H1 (cell line): Measurements from ENCODE around the gene GLCE.

Source experiments
- EP300 ChIP-seq, 2 experiments: IDR thresholded peaks; 1 replicate in 1 of 2; 2 replicates in 1 of 2; pipeline ENCODE4 v1.6.1; 2011 to 2012; ENCODE audit warnings: low read depth in 2 of 2, low read length in 2 of 2, mild to moderate bottlenecking in 2 of 2, borderline replicate concordance in 1 of 2, inconsistent platforms in 1 of 2, moderate library complexity in 1 of 2
- EZH2 ChIP-seq: fragments of 200-600 bp; sonication (generic); IDR thresholded peaks from 2 replicates; pipeline ENCODE4 v1.7.1; 2012; ENCODE audit warnings: low read depth, mild to moderate bottlenecking, moderate library complexity, low read length, inconsistent platforms; ENCODE audit not compliant: severe bottlenecking
- GABPA ChIP-seq: IDR thresholded peaks from 2 replicates; pipeline ENCODE4 v1.6.1; 2011; ENCODE audit warnings: mild to moderate bottlenecking, low read length, moderate library complexity, borderline replicate concordance; ENCODE audit not compliant: insufficient read depth
- SRF ChIP-seq: IDR thresholded peaks from 2 replicates; pipeline ENCODE4 v1.6.1; 2011; ENCODE audit warnings: mild to moderate bottlenecking, low read depth, low read length, moderate library complexity
- YY1 ChIP-seq: IDR thresholded peaks from 2 replicates; pipeline ENCODE4 v1.6.1; 2011; ENCODE audit warnings: low read depth, mild to moderate bottlenecking, low read length
- TF ChIP-seq, protein P1 (sequence below), 3 experiments: IDR thresholded peaks; 1 replicate in 2 of 3; 2 replicates in 1 of 3; pipeline versions ENCODE4 v1.5.1 to v1.6.1; 2011; ENCODE audit warnings: low read length in 3 of 3, mild to moderate bottlenecking in 3 of 3, inconsistent platforms in 2 of 3, low read depth in 1 of 3, moderate library complexity in 1 of 3; ENCODE audit not compliant: insufficient read depth in 1 of 3; ENCODE audit errors: control extremely low read depth in 1 of 3
- TF ChIP-seq, protein P2 (sequence below): IDR thresholded peaks from 2 replicates; pipeline ENCODE4 v1.6.1; 2011; ENCODE audit warnings: low read length, improper control_type of control experiment

DNA sequence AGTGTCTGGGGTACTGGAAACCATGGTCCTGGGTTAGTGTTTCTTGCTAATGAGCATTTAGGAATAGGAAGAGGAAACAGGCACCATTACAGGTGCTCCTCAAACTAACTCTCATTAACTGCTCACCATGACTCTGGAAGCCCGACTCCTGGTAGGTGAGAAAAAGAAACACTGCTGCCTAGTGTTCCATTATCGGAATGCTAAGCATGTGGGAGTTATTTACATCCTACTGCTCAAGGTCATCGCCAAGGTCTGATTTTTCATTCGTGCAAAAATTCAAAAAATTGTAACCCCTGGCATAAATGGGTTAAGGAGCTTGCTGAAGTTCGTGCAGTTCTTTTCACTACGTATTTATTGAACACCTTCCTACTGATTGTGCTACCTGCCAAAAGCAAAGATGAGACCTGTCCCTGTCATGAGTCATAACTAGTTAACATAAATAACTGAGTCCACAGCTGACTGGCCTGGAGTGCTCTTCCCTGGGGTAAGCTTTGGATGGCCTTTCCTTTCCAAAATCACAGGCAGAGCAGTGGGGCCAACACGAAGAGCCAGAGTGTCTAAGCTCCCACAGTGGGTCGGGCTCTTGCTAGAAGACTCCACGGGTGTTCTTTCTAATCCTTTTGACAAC lies 115.6 kb downstream of the GLCE start:
- TF ChIP-seq EP300 (IDR thresholded peaks at IDR 0.05; ENCODE audit: borderline replicate concordance in 1 of 2, low read depth in 2 of 2, low read length in 2 of 2) (no peak), YY1 (no peak), GABPA (no peak), EZH2 (no peak), SRF (no peak)
- TF ChIP-seq, protein P1, sequence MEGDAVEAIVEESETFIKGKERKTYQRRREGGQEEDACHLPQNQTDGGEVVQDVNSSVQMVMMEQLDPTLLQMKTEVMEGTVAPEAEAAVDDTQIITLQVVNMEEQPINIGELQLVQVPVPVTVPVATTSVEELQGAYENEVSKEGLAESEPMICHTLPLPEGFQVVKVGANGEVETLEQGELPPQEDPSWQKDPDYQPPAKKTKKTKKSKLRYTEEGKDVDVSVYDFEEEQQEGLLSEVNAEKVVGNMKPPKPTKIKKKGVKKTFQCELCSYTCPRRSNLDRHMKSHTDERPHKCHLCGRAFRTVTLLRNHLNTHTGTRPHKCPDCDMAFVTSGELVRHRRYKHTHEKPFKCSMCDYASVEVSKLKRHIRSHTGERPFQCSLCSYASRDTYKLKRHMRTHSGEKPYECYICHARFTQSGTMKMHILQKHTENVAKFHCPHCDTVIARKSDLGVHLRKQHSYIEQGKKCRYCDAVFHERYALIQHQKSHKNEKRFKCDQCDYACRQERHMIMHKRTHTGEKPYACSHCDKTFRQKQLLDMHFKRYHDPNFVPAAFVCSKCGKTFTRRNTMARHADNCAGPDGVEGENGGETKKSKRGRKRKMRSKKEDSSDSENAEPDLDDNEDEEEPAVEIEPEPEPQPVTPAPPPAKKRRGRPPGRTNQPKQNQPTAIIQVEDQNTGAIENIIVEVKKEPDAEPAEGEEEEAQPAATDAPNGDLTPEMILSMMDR (IDR thresholded peaks at IDR 0.05; ENCODE audit: control extremely low read depth in 1 of 3, insufficient read depth in 1 of 3, low read depth in 1 of 3, low read length in 3 of 3): no peak
- TF ChIP-seq, protein P2, sequence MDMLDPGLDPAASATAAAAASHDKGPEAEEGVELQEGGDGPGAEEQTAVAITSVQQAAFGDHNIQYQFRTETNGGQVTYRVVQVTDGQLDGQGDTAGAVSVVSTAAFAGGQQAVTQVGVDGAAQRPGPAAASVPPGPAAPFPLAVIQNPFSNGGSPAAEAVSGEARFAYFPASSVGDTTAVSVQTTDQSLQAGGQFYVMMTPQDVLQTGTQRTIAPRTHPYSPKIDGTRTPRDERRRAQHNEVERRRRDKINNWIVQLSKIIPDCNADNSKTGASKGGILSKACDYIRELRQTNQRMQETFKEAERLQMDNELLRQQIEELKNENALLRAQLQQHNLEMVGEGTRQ: no peak
